T-cell (primary cell): ENCODE data around the gene ANKLE2. TPM values are rescaled to one million over a fixed set of nuclear protein-coding genes. Genes with fewer than 3 reads are reported as not detected.
"Not testable (repeated sequence)": the region's sequence is repeated elsewhere in the genome, so short reads cannot be mapped to it uniquely, and the experiment has no call there.

ENCODE experiments used
- ATAC-seq, 4 experiments: fragments of 200-7000 bp in 3 of 4; fragments of 150-1000 bp in 1 of 4; cut with Tn5 transposase; replicated peaks in 1 of 4; 1 replicate in 3 of 4; 2 replicates in 1 of 4; pipeline ENCODE4 v1.10.0; 2021; ENCODE audit warnings: moderate library complexity in 3 of 4, mild to moderate bottlenecking in 2 of 4, moderate number of reproducible peaks in 1 of 4
- CTCF ChIA-PET, 2 donors: fragments of 300-600 bp; sonication (Branson Sonifier 250); formaldehyde crosslinking; loops; one replicate each; lab custom pipeline; 2022; ENCODE audit warnings: antibody characterized with exemption in 2 of 2; lab: Charles Lee
- POLR2A ChIA-PET, 2 donors: fragments of 300-600 bp; sonication (Branson Sonifier 250); formaldehyde crosslinking; loops; one replicate each; lab custom pipeline; 2022; ENCODE audit warnings: antibody characterized with exemption in 2 of 2; lab: Charles Lee
- DNase-seq, 35 experiments: peaks; one replicate each; pipeline versions ENCODE4 v3.0.0 to v3.0.0-alpha.2; 2013 to 2023
- H3K27ac ChIP-seq: one replicate; pipeline ENCODE4 v1.5.1; 2013; ENCODE audit warnings: low read length
- H3K27me3 ChIP-seq, 2 experiments: replicated peaks in 1 of 2; 1 replicate in 1 of 2; 2 replicates in 1 of 2; pipeline versions ENCODE4 v1.6.1 to v1.7.0; 2013; ENCODE audit warnings: low read length in 1 of 2, mixed read lengths in 1 of 2; ENCODE audit not compliant: control insufficient read depth in 2 of 2, insufficient read depth in 2 of 2; ENCODE audit errors: extremely low read depth in 1 of 2
- H3K36me3 ChIP-seq, 2 donors: 1 replicate in 1 of 2; 2 replicates in 1 of 2; pipeline versions ENCODE4 v1.6.1 to v1.7.0; 2013; ENCODE audit warnings: low read length in 1 of 2; ENCODE audit not compliant: control insufficient read depth in 2 of 2, insufficient read depth in 1 of 2; ENCODE audit errors: extremely low read depth in 1 of 2
- H3K4me1 ChIP-seq, 2 experiments: 1 replicate in 1 of 2; 2 replicates in 1 of 2; pipeline versions ENCODE4 v1.6.1 to v1.7.0; 2013; ENCODE audit warnings: low read length in 2 of 2, mixed read lengths in 1 of 2; ENCODE audit not compliant: insufficient read depth in 2 of 2, control insufficient read depth in 1 of 2; ENCODE audit errors: extremely low read depth in 1 of 2
- H3K4me3 ChIP-seq, 2 donors: 1 replicate in 1 of 2; 2 replicates in 1 of 2; pipeline versions ENCODE4 v1.5.1 to v1.7.0; 2013; ENCODE audit warnings: mild to moderate bottlenecking in 2 of 2, low read length in 1 of 2, moderate library complexity in 1 of 2; ENCODE audit not compliant: control insufficient read depth in 1 of 2; ENCODE audit errors: extremely low read depth in 1 of 2
- H3K9me3 ChIP-seq: 2 replicates; pipeline ENCODE4 v1.7.0; 2013
- H3K27ac Mint-ChIP-seq, 2 donors: one replicate each; pipeline ENCODE4 v1.8.0; 2020 to 2021; ENCODE audit warnings: mild to moderate bottlenecking in 2 of 2, mixed read lengths in 2 of 2
- H3K27me3 Mint-ChIP-seq, 2 donors: one replicate each; pipeline ENCODE4 v1.8.0; 2021 to 2022; ENCODE audit warnings: mixed read lengths in 2 of 2
- H3K36me3 Mint-ChIP-seq: one replicate; pipeline ENCODE4 v1.8.0; 2021; ENCODE audit warnings: mixed read lengths
- H3K4me1 Mint-ChIP-seq, 3 donors: one replicate each; pipeline ENCODE4 v1.8.0; 2020 to 2022; ENCODE audit warnings: mixed read lengths in 3 of 3, mild to moderate bottlenecking in 1 of 3
- H3K4me3 Mint-ChIP-seq, 3 donors: one replicate each; pipeline ENCODE4 v1.8.0; 2020 to 2022; ENCODE audit warnings: mild to moderate bottlenecking in 3 of 3, mixed read lengths in 3 of 3, moderate library complexity in 3 of 3
- H3K9me3 Mint-ChIP-seq, 3 donors: one replicate each; pipeline ENCODE4 v1.8.0; 2020 to 2022; ENCODE audit warnings: mixed read lengths in 3 of 3
- WGBS: methylation state at CpG from one replicate; pipeline ENCODE4 v1.1.5; 2013; ENCODE audit warnings: missing lambda C conversion rate; ENCODE audit not compliant: insufficient coverage; 5-methylcytosine and 5-hydroxymethylcytosine counted together
- total RNA-seq, 35 experiments: library from RNA in 6 of 35; stranded (reverse) in 6 of 35; fragments of 120-200 nt in 1 of 35; gene quantifications; one replicate each; pipeline versions ENCODE4 v1.2.1 to v1.2.4 and lab custom pipeline; 2013 to 2026

The ANKLE2 gene
- total RNA-seq, 5 donors from 2014 or later (not counting 1 experiment from before 2014, with no cell fraction given) = 88.1 to 106 (median 94.3) TPM

DNA sequence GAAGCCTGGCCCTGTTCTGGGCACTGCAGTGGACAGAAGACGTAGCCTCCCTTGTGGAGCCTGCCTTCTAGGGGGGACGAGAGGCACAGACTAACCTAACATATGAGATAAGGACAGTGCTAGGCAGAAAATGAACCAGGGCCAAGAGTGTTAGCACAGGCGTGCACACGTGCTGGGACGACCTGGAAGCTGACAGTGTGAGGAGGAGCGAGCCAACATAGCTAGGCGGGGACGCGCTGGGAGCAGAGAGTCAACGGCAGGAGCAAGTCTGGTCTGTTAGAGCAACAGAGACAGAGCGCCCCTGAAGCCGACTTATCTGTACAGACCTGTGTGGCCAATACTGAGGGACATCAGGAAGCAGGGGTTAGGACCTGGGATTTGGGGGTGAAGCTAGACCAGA is 66.2 kb downstream of the ANKLE2 start:
- 97% methylated on average over 11 of the region's 12 CpGs for WGBS
- Mint-ChIP-seq H3K4me3 (no peak overlapping the region), H3K4me1 (no peaks in the 10 kb centered on the region), H3K36me3 (peaks cover 22% of the 10 kb centered on the region), H3K9me3 (no peaks in the 10 kb centered on the region), H3K27ac (no peak overlapping the region), H3K27me3 (no peaks in the 10 kb centered on the region)
- H3K4me1 ChIP-seq = no peaks in the 10 kb centered on the region
- CTCF ChIA-PET = interaction anchor here in 1 of 2 donors (0.7 kb wide), 1 partner anchor 12 kb away, joined by 3 read pairs; no protein-coding TSS in a partner anchor
- no peak overlapping the region for H3K4me3 ChIP-seq
- ATAC-seq (no peak), DNase-seq (no peak)
- H3K36me3 ChIP-seq = peaks cover 4 to 10% of the 10 kb centered on the region in 2 donors
- H3K27ac ChIP-seq = no peak overlapping the region
- POLR2A ChIA-PET = interaction anchor here in 1 of 2 donors (0.6 kb wide), 2 partner anchors 8 to 34 kb away, joined by 3 to 6 read pairs; no protein-coding TSS in a partner anchor
- no peaks in the 10 kb centered on the region for H3K27me3 ChIP-seq
- H3K9me3 ChIP-seq = no peaks in the 10 kb centered on the region

DNA sequence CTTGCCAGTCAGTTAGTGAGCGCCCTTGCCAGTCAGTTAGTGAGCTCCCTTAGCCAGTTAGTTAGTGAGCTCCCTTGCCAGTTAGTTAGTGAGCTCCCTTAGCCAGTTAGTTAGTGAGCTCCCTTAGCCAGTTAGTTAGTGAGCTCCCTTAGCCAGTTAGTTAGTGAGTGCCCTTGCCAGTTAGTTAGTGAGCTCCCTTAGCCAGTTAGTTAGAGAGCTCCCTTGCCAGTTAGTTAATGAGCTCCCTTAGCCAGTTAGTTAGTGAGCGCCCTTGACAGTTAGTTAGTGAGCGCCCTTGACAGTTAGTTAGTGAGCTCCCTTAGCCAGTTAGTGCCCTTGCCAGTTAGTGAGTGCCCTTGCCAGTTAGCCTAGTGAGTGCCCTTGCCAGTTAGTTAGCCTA is 66.7 kb downstream of the ANKLE2 start:
- DNase-seq, H3K27me3 Mint-ChIP-seq, H3K4me3 Mint-ChIP-seq, H3K9me3 Mint-ChIP-seq, H3K4me1 ChIP-seq, H3K27me3 ChIP-seq, H3K9me3 ChIP-seq, ATAC-seq, H3K4me3 ChIP-seq, H3K27ac ChIP-seq, H3K4me1 Mint-ChIP-seq, H3K27ac Mint-ChIP-seq: not testable (repeated sequence)
- ChIA-PET POLR2A (interaction anchor here in 1 of 2 donors (0.6 kb wide), 2 partner anchors 9 to 34 kb away, joined by 3 to 6 read pairs; no protein-coding TSS in a partner anchor), CTCF (interaction anchor here in 1 of 2 donors (0.7 kb wide), 1 partner anchor 13 kb away, joined by 3 read pairs; no protein-coding TSS in a partner anchor)
- peaks cover 18% of the 10 kb centered on the region for H3K36me3 Mint-ChIP-seq
- H3K36me3 ChIP-seq = peaks cover 4 to 10% of the 10 kb centered on the region in 2 donors
- WGBS = 96% methylated on average over 3 of the region's 3 CpGs

DNA sequence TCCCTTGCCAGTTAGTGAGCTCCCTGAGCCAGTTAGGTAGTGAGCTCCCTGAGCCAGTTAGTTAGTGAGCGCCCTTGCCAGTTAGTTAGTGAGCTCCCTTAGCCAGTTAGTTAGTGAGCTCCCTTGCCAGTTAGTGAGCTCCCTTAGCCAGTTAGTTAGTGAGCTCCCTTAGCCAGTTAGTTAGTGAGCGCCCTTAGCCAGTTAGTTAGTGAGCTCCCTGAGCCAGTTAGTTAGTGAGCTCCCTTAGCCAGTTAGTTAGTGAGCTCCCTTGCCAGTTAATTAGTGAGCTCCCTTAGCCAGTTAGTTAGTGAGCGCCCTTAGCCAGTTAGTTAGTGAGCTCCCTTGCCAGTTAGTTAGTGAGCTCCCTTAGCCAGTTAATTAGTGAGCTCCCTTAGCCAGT is 69.6 kb downstream of the ANKLE2 start:
- H3K27ac ChIP-seq, H3K27ac Mint-ChIP-seq, DNase-seq, POLR2A ChIA-PET, H3K27me3 Mint-ChIP-seq, H3K9me3 Mint-ChIP-seq, H3K4me1 ChIP-seq, H3K9me3 ChIP-seq, H3K36me3 ChIP-seq, H3K4me3 Mint-ChIP-seq, ATAC-seq, H3K4me3 ChIP-seq, H3K36me3 Mint-ChIP-seq, H3K27me3 ChIP-seq: not testable (repeated sequence)
- peaks cover 0 to 13% (median 4%) of the 10 kb centered on the region in 3 donors for H3K4me1 Mint-ChIP-seq
- 96% methylated on average over 3 of the region's 3 CpGs for WGBS
- CTCF ChIA-PET = interaction anchor here in 1 of 2 donors (0.7 kb wide), 1 partner anchor 15 kb away, joined by 3 read pairs; no protein-coding TSS in a partner anchor

DNA sequence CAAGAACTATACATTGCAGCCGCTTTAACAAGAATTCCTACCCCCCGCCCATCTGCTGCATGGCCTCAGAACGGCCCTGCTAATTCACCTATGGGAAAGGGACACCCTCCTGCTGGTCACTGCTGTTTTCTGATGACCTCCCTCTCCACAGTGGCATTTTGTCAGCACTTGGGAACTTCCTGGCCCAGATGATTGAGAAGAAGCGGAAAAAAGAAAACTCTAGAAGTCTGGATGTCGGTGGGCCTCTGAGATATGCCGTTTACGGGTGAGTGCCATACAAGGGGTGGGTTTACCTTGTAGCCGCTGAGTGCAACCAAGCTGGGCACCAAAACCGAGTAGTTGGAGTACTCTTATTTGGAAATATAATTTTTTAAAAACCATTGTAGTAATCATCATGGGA is 71.5 kb downstream of the ANKLE2 start:
- peaks cover 0 to 23% (median 15%) of the 10 kb centered on the region in 3 donors for H3K4me1 Mint-ChIP-seq
- H3K27me3 ChIP-seq = peaks cover 0 to 2% of the 10 kb centered on the region in 2 experiments
- peaks cover 0 to 20% of the 10 kb centered on the region in 2 experiments for H3K4me1 ChIP-seq
- DNase-seq (no peak), ATAC-seq (no peak)
- no peaks in the 10 kb centered on the region for H3K9me3 ChIP-seq
- H3K4me3 Mint-ChIP-seq = peak overlapping the region in 2 of 3 donors; percentile 48 to 75
- H3K27me3 Mint-ChIP-seq = no peaks in the 10 kb centered on the region
- POLR2A ChIA-PET = no interaction called here
- no peaks in the 10 kb centered on the region for H3K36me3 Mint-ChIP-seq
- no peak overlapping the region for H3K27ac Mint-ChIP-seq
- H3K9me3 Mint-ChIP-seq = no peaks in the 10 kb centered on the region
- WGBS = 96% methylated on average over 5 of the region's 9 CpGs
- no peak overlapping the region for H3K27ac ChIP-seq
- CTCF ChIA-PET = no interaction called here
- H3K36me3 ChIP-seq = no peaks in the 10 kb centered on the region
- H3K4me3 ChIP-seq = no peak overlapping the region

DNA sequence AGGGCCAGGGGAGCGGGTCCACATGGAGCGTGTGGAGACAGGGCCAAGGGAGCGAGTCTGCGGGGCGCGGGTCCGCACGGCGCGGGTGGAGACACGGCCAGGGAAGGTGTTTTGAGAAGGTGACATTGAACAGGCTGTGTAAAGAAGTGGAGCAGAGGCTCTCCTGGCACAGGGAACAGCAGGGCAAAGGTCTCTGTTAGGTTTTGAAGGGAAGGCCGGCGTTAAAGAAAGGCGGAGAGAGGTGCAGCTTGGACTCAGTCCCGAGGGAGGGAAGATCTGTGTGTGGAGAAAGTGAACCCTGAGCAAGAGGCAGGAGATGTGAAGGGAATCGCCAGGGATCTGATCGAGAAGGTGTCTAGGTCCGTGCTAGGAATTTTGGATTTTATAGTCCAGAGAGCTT is 72.4 kb downstream of the ANKLE2 start:
- H3K9me3 Mint-ChIP-seq = no peaks in the 10 kb centered on the region
- H3K27ac Mint-ChIP-seq = no peak overlapping the region
- peak overlapping the region; percentile 48 to 75 (median 56) for H3K4me3 Mint-ChIP-seq
- Histone ChIP-seq H3K27ac (no peak overlapping the region), H3K4me3 (no peak overlapping the region), H3K36me3 (no peaks in the 10 kb centered on the region), H3K9me3 (no peaks in the 10 kb centered on the region), H3K27me3 (peaks cover 0 to 2% of the 10 kb centered on the region in 2 experiments), H3K4me1 (peaks cover 0 to 20% of the 10 kb centered on the region in 2 experiments)
- over 99% methylated on average over 18 of the region's 18 CpGs for WGBS
- no peaks in the 10 kb centered on the region for H3K27me3 Mint-ChIP-seq
- H3K4me1 Mint-ChIP-seq = peaks cover 0 to 24% (median 17%) of the 10 kb centered on the region in 3 donors
- ATAC-seq (no peak), DNase-seq (no peak)
- ChIA-PET POLR2A (no interaction called here), CTCF (no interaction called here)
- H3K36me3 Mint-ChIP-seq = no peaks in the 10 kb centered on the region

DNA sequence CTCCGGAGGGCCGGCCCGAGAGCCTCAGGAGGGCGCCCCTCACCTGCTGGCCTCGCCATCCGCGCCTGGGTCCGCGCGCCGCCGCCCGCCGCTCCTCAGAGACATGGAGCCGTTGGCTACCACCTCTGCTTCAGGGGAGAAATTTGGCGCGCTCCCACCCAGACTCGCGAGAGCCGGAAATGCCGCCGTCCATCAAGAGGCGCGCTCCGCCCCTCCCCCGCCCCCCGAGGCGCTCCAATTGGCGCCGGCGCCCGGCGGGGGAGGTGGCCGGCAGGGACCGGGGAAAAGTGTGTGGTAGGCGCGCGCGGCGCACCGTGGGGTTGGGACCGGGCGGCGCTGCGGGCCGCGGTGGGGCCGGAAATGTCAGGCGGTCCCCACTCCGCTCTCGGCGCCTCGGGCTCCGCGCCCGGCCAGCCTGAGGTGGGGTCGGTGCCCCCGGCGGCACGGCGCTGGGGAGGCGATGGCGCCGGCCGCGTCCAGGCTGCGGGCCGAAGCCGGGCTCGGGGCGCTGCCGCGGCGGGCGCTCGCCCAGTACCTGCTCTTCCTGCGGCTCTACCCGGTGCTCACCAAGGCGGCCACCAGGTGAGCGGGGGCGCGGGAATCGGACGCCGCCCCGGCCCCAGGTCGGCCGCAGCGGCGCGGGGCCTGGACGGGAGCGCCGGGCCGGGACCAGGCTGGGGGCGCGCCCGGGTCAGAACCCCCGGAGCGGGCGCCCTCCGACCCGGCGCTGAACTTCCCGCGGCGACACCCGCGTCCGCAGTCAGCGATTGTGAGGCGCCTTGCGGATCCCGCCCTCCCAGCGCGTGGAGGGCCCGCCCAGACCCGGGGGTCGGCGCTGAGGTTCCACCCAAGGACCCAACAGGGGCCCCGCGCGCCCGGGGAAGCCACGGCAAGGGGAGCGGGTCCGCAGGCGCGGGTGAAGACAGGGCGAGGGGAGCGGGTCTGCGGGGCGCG is 74.1 kb downstream of the ANKLE2 start, which contains the start of the genes POLE and PXMP2:
TSS of gene POLE (minus strand) at position 132 of the 954 bp plus-strand sequence. CDS start at position 105, 27 bp downstream.
TSS of gene PXMP2 (plus strand) at position 377 of the 954 bp plus-strand sequence. CDS start at position 461, 84 bp downstream.
- under 1% methylated on average over 124 of the region's 134 CpGs for WGBS
- H3K9me3 Mint-ChIP-seq = no peaks in the 10 kb centered on the region
- CTCF ChIA-PET = interaction anchor here in 1 of 2 donors (0.6 kb wide), 1 partner anchor 501 kb away, joined by 4 read pairs; no protein-coding TSS in a partner anchor

More for the DNA sequence above, 74.1 kb downstream of the ANKLE2 start, which contains the start of the genes POLE and PXMP2:
- DNase-seq (peak; percentile 86 to 96 (median 92)), ATAC-seq (peak; percentile 94 to 97 (median 95))
- H3K4me3 ChIP-seq = peak within 1 kb of the TSS; percentile 39 to 51
- Mint-ChIP-seq H3K36me3 (no peaks in the 10 kb centered on the region), H3K4me1 (peaks cover 0 to 32% (median 22%) of the 10 kb centered on the region in 3 donors), H3K27me3 (no peaks in the 10 kb centered on the region), H3K4me3 (peak within 1 kb of the TSS; percentile 73 to 83 (median 78)), H3K27ac (no peak within 1 kb of the TSS)
- no peak within 1 kb of the TSS for H3K27ac ChIP-seq
- no peaks in the 10 kb centered on the region for H3K36me3 ChIP-seq
- H3K27me3 ChIP-seq = peaks cover 0 to 2% of the 10 kb centered on the region in 2 experiments
- H3K9me3 ChIP-seq = no peaks in the 10 kb centered on the region
- H3K4me1 ChIP-seq = peaks cover 0 to 20% of the 10 kb centered on the region in 2 experiments
- POLR2A ChIA-PET = no interaction called here
